Liver (tissue), 9 donors: ENCODE results near the gene TNS3. TPM values are rescaled to one million over a fixed set of nuclear protein-coding genes. Genes with fewer than 3 reads are reported as not detected.
A peak's percentile ranks its signal among the peaks of the same experiment; 100 is the strongest.

ENCODE experiments used
- DNase-seq: peaks from one replicate; pipeline ENCODE4 v3.0.0-alpha.2; 2017; ENCODE audit warnings: low spot score
- H3K27ac ChIP-seq, 2 donors: one replicate each; pipeline ENCODE4 v1.7.0; 2013; ENCODE audit warnings: inconsistent platforms in 2 of 2, low read length in 2 of 2, control low read depth in 1 of 2, low read depth in 1 of 2, mild to moderate bottlenecking in 1 of 2
- H3K27me3 ChIP-seq, 4 donors: one replicate each; pipeline versions ENCODE4 v1.6.1 to v1.7.0; 2013; ENCODE audit warnings: low read length in 3 of 4, inconsistent platforms in 1 of 4, mild to moderate bottlenecking in 1 of 4, moderate library complexity in 1 of 4; ENCODE audit not compliant: control insufficient read depth in 4 of 4, insufficient read depth in 4 of 4
- H3K36me3 ChIP-seq, 4 donors: one replicate each; pipeline versions ENCODE4 v1.6.1 to v1.7.0; 2013; ENCODE audit warnings: low read length in 3 of 4, mild to moderate bottlenecking in 3 of 4, low read depth in 1 of 4, moderate library complexity in 1 of 4; ENCODE audit not compliant: control insufficient read depth in 4 of 4, insufficient read depth in 3 of 4
- H3K4me1 ChIP-seq, 4 donors: one replicate each; pipeline versions ENCODE4 v1.6.1 to v1.7.0; 2013; ENCODE audit warnings: low read length in 3 of 4, mild to moderate bottlenecking in 3 of 4, moderate library complexity in 1 of 4; ENCODE audit not compliant: control insufficient read depth in 4 of 4, insufficient read depth in 4 of 4
- H3K4me3 ChIP-seq, 3 donors: one replicate each; pipeline versions ENCODE4 v1.6.1 to v1.7.0; 2013; ENCODE audit warnings: low read length in 3 of 3, control low read depth in 1 of 3, low read depth in 1 of 3, mild to moderate bottlenecking in 1 of 3
- H3K9ac ChIP-seq, 2 donors: one replicate each; pipeline ENCODE4 v1.7.0; 2013; ENCODE audit warnings: low read length in 2 of 2, mild to moderate bottlenecking in 2 of 2, moderate library complexity in 2 of 2, control low read depth in 1 of 2, low read depth in 1 of 2
- H3K9me3 ChIP-seq, 4 donors: one replicate each; pipeline versions ENCODE4 v1.6.1 to v1.7.0; 2013; ENCODE audit warnings: low read length in 3 of 4; ENCODE audit not compliant: control insufficient read depth in 4 of 4
- CTCF ChIP-seq: fragments of 150-350 bp; IDR thresholded peaks from 2 replicates; pipeline ENCODE4 v1.5.1; 2017; ENCODE audit warnings: improper control_type of control experiment, low read depth, low read length; ENCODE audit not compliant: missing input control
- EGR1 ChIP-seq, 2 donors: IDR thresholded peaks; 2 replicates each; pipeline ENCODE4 v1.6.1; 2016 to 2018; ENCODE audit warnings: antibody characterized with exemption in 2 of 2, low read depth in 2 of 2
- FOXA2 ChIP-seq: IDR thresholded peaks from 2 replicates; pipeline ENCODE4 v1.6.1; 2016; ENCODE audit warnings: antibody characterized with exemption
- GABPA ChIP-seq, 2 donors: IDR thresholded peaks in 1 of 2; conservative IDR thresholded peaks in 1 of 2; 2 replicates each; pipeline ENCODE4 v1.6.1; 2016; ENCODE audit warnings: antibody characterized with exemption in 2 of 2, mild to moderate bottlenecking in 1 of 2, moderate library complexity in 1 of 2
- HNF4A ChIP-seq, 2 donors: conservative IDR thresholded peaks; 2 replicates each; pipeline ENCODE4 v1.6.1; 2016; ENCODE audit warnings: antibody characterized with exemption in 2 of 2, mild to moderate bottlenecking in 2 of 2
- HNF4G ChIP-seq: IDR thresholded peaks from 2 replicates; pipeline ENCODE4 v1.6.1; 2016; ENCODE audit warnings: antibody characterized with exemption
- JUND ChIP-seq, 2 donors: IDR thresholded peaks; 2 replicates each; pipeline ENCODE4 v1.6.1; 2016; ENCODE audit warnings: antibody characterized with exemption in 2 of 2
- MAX ChIP-seq: IDR thresholded peaks from 2 replicates; pipeline ENCODE4 v1.6.1; 2016; ENCODE audit warnings: antibody characterized with exemption
- RAD21 ChIP-seq, 2 donors: IDR thresholded peaks; 2 replicates each; pipeline ENCODE4 v1.6.1; 2016; ENCODE audit warnings: antibody characterized with exemption in 2 of 2, mild to moderate bottlenecking in 2 of 2
- REST ChIP-seq: IDR thresholded peaks from 2 replicates; pipeline ENCODE4 v1.6.1; 2016; ENCODE audit warnings: antibody characterized with exemption, mild to moderate bottlenecking
- RXRA ChIP-seq, 2 donors: IDR thresholded peaks; 2 replicates each; pipeline ENCODE4 v1.6.1; 2017 to 2018; ENCODE audit warnings: antibody characterized with exemption in 2 of 2, mild to moderate bottlenecking in 1 of 2
- SP1 ChIP-seq: IDR thresholded peaks from 2 replicates; pipeline ENCODE4 v1.6.1; 2018; ENCODE audit warnings: antibody characterized with exemption, mild to moderate bottlenecking
- TAF1 ChIP-seq: conservative IDR thresholded peaks from 2 replicates; pipeline ENCODE4 v1.6.1; 2016; ENCODE audit warnings: antibody characterized with exemption, mild to moderate bottlenecking
- ZBTB33 ChIP-seq: IDR thresholded peaks from 2 replicates; pipeline ENCODE4 v1.6.1; 2016; ENCODE audit warnings: antibody characterized with exemption
- WGBS: extraction: QIAGEN DNeasy Blood & Tissue Kit; methylation state at CpG from one replicate; pipeline ENCODE4 v1.1.7; 2013; 5-methylcytosine and 5-hydroxymethylcytosine counted together
- polyA plus RNA-seq, 2 donors: library from polyadenylated mRNA; stranded (reverse) in 1 of 2; unstranded in 1 of 2; fragments of 200-250 nt in 1 of 2; fragments of >200 nt in 1 of 2; fragmentation: Nextera tagmentation in 1 of 2; extraction: Ambion mirVana in 1 of 2; gene quantifications; one replicate each; pipeline versions ENCODE4 v1.2.1 to v1.2.3, GENCODE V29; 2013 to 2015
- total RNA-seq, 2 donors: library from RNA; depleted of rRNA; stranded (reverse); fragments of >200 nt; gene quantifications; one replicate each; pipeline ENCODE4 v1.2.3, GENCODE V29; 2014
- donor health status: healthy.
- donor health status: healthy.
- donor health status: healthy.
- donor health status: healthy.
- donor health status: healthy.

Gene TNS3
- total and polyA plus RNA-seq, 4 donors = 16.8 to 100 (median 29.5) TPM

- Histone ChIP-seq H3K9ac (no peak overlapping the region), H3K9me3 (no peaks in the 10 kb centered on the region), H3K27me3 (no peaks in the 10 kb centered on the region), H3K27ac (no peak overlapping the region), H3K4me1 (peaks cover 1 to 18% (median 12%) of the 10 kb centered on the region in 4 donors), H3K4me3 (no peak overlapping the region), H3K36me3 (no peaks in the 10 kb centered on the region)
- DNase-seq = no peak
- TF ChIP-seq HNF4G (peak; percentile 10), SP1 (peak; percentile 24), FOXA2 (no peak), RXRA (IDR thresholded peaks at IDR 0.05) (peak in 1 of 2 donors; percentile 4), HNF4A (conservative IDR thresholded peaks at IDR 0.05) (peak; percentile 52 to 86)
- 73% methylated on average over 10 of the region's 10 CpGs for WGBS
Measured at GRCh38 chr7:47625861-47626715, 44.2 kb upstream of the TNS3 start.

GRCh38 chr7:47624689-47625088 is 42.8 kb upstream of the TNS3 start:
- no peak for TF ChIP-seq RAD21 (IDR thresholded peaks at IDR 0.05)
- TF ChIP-seq EGR1 (IDR thresholded peaks at IDR 0.05; ENCODE audit: low read depth in 2 of 2) = no peak
- DNase-seq = no peak
- peaks cover 1 to 18% (median 13%) of the 10 kb centered on the region in 4 donors for H3K4me1 ChIP-seq
- no peak overlapping the region for H3K4me3 ChIP-seq
- H3K27me3 ChIP-seq = no peaks in the 10 kb centered on the region
- no peak overlapping the region for H3K27ac ChIP-seq
- no peaks in the 10 kb centered on the region for H3K9me3 ChIP-seq
- H3K9ac ChIP-seq = no peak overlapping the region
- H3K36me3 ChIP-seq = no peaks in the 10 kb centered on the region

- H3K27me3 ChIP-seq = no peaks in the 10 kb centered on the region
- H3K36me3 ChIP-seq = no peaks in the 10 kb centered on the region
- H3K9ac ChIP-seq = no peak overlapping the region
- no peak for DNase-seq
- no peak overlapping the region for H3K4me3 ChIP-seq
- H3K4me1 ChIP-seq = peaks cover 1 to 18% (median 13%) of the 10 kb centered on the region in 4 donors
- TF ChIP-seq RAD21 (IDR thresholded peaks at IDR 0.05) (peak in 1 of 2 donors; percentile 22), ZBTB33 (no peak)
- 84% methylated on average over 11 of the region's 11 CpGs for WGBS
- H3K27ac ChIP-seq = peak overlapping the region in 1 of 2 donors; percentile 18
- H3K9me3 ChIP-seq = no peaks in the 10 kb centered on the region
Measured at GRCh38 chr7:47622946-47623640, 41.2 kb upstream of the TNS3 start.

GRCh38 chr7:47622586-47622945 is 40.7 kb upstream of the TNS3 start:
- Histone ChIP-seq H3K9me3 (no peaks in the 10 kb centered on the region), H3K4me1 (peaks cover 1 to 18% (median 13%) of the 10 kb centered on the region in 4 donors), H3K4me3 (no peak overlapping the region), H3K27me3 (no peaks in the 10 kb centered on the region), H3K27ac (peak overlapping the region in 1 of 2 donors; percentile 18), H3K9ac (no peak overlapping the region), H3K36me3 (no peaks in the 10 kb centered on the region)
- no peak for DNase-seq
- TF ChIP-seq GABPA (IDR thresholded peaks at IDR 0.05 in 1 of 2, conservative IDR thresholded peaks at IDR 0.05 in 1 of 2) (no peak), MAX (no peak), HNF4A (conservative IDR thresholded peaks at IDR 0.05) (no peak), JUND (IDR thresholded peaks at IDR 0.05) (no peak), FOXA2 (no peak), TAF1 (no peak), HNF4G (no peak), REST (no peak), RAD21 (IDR thresholded peaks at IDR 0.05) (no peak), CTCF (no peak)
